VCaP (cell line): ENCODE data around the gene TAF3.

Source experiments
- H3K27ac ChIP-seq: fragments of 450-650 bp; 2 replicates; pipeline ENCODE4 v1.5.1; 2017
- CTCF ChIP-seq: fragments of 450-650 bp; conservative IDR thresholded peaks from 2 replicates; pipeline ENCODE4 v1.5.1; 2017; ENCODE audit warnings: mild to moderate bottlenecking, moderate library complexity

TAF3 gene

GRCh38 chr10:7968510-7969112 lies 150.3 kb downstream of the TAF3 start:
- H3K27ac ChIP-seq, result no peak overlapping the region
- no peak for TF ChIP-seq CTCF

DNA sequence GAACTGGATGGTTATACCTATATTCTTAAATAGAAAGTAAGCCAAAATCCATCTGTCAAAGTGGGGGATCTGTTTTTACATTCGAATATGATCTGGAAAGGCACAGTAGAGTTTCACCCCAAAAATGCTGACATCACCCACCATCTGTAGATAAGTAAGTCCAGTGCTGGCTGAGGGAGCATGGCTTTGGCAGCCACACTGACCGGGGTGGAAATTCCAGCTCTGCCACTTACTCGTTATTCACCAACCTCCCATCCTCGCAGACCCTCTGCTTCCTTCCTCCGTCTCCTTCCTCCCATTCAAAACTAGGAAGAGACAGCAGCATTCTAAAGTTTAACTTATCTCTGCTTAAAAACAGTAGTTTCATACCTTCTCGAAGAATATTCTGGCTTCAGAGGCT lies 151.3 kb downstream of the TAF3 start:
- TF ChIP-seq CTCF, result no peak
- H3K27ac ChIP-seq, result no peak overlapping the region

DNA sequence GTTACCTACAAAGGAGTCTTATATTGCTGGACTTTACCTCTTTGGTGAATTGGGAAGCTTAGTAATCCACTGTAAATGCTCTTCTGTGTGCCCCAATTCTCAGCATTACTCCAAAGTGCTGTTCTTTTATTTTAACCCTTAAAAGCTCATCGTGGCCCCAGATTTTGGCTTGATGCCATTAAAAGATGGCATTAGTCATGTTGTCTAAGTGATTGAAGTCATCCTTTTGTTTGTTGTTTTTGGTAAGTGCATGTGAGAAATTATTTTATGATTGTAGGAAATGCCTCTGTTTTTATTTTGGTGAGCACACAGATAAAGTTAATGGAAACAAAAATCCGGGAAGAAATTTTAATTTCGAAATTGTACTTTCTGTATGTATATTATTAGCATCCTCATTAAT lies 153.6 kb downstream of the TAF3 start:
- H3K27ac ChIP-seq, result no peak overlapping the region
- no peak for TF ChIP-seq CTCF

- no peak for TF ChIP-seq CTCF
Observed at GRCh38 chr10:7972367-7972766, 154.1 kb downstream of the TAF3 start.

DNA sequence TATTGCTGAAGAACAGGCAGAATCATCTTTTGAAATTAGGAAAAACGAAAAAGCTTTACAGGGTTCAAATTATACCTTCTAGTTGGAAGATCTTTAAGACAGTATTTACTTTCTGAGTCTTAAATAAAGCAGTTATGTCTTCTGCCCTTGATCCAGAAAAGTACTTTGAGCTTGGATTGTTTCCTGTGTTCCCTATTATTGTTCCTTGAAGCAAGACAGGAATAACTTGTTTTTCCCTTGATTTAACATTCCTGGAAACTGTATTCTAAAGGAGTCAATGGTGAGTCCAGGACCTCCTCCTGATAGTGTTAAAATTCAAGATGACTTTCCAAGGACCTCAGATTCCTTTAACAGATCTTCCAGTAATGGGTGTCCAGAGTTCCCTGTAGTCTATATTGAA lies 161.9 kb downstream of the TAF3 start:
- peak overlapping the region; percentile 45 for H3K27ac ChIP-seq
- no peak for TF ChIP-seq CTCF

More at GRCh38 chr10:7972367-7972766, 154.1 kb downstream of the TAF3 start:
- H3K27ac ChIP-seq, result no peak overlapping the region

DNA sequence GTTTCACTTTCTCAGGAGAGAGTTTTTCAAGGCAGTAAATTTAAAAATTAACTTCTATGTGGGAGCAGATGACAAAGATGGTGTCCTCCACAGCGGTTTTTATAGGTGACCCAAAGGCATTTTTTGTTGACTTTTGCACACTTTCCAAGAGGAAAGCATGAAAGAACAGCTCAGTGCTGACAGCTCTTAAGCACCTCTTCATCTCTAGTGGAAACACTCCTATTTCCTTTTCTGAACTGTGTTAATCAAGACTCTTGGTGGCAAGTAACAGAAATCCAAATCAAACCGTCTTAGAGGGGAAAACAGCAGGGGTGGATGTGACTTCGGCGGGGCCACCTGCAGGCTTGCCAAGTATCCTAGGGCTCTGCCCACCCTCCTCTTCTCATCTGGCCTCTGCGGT lies 164.4 kb downstream of the TAF3 start:
- no peak overlapping the region for H3K27ac ChIP-seq
- no peak for TF ChIP-seq CTCF

DNA sequence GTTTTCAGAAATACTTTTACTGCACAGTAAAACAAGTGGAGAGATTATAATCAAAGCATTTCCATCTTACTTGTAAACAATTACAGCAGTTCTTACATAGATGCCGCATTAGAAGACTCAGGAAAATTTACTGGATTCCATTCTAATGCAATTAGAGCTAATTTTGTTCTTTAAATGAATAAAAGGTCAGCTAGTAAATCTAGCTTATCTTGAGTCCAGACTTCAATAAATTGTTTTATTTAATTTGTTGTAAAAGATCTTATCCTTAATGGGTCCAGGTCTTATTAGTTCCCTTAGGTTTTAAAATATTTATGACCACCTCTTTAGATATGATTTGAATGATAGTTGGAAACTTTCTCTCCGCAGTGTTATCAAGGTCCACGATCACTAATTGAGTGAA lies 166.0 kb downstream of the TAF3 start:
- no peak for TF ChIP-seq CTCF
- no peak overlapping the region for H3K27ac ChIP-seq
